ENCODE measurements around the gene MATN4.

MATN4 gene

DNA sequence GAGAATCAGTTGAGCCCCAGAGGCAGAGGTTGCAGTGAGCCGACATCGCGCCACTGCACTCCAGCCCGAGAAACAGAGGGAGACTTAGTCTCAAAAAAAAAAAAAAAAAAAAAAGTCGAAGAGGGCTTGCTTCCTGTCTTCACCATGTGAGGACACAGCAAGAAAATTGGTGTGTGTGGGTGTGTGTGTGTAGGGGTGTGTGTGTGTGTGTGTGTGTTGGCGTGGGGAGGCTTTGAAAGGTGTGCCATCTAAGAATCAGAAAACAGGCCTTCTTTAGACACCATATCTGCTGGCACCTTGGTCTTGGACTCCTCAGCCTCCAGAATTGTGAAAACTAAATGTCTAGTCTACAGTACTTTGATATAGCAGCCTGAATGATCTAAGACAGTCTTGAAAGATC lies 8.3 kb downstream of the MATN4 start:
- no peak for DNase-seq (ENCODE audit: low read depth)
- TF ChIP-seq, protein P1, sequence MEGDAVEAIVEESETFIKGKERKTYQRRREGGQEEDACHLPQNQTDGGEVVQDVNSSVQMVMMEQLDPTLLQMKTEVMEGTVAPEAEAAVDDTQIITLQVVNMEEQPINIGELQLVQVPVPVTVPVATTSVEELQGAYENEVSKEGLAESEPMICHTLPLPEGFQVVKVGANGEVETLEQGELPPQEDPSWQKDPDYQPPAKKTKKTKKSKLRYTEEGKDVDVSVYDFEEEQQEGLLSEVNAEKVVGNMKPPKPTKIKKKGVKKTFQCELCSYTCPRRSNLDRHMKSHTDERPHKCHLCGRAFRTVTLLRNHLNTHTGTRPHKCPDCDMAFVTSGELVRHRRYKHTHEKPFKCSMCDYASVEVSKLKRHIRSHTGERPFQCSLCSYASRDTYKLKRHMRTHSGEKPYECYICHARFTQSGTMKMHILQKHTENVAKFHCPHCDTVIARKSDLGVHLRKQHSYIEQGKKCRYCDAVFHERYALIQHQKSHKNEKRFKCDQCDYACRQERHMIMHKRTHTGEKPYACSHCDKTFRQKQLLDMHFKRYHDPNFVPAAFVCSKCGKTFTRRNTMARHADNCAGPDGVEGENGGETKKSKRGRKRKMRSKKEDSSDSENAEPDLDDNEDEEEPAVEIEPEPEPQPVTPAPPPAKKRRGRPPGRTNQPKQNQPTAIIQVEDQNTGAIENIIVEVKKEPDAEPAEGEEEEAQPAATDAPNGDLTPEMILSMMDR (IDR thresholded peaks at IDR 0.05; ENCODE audit: low read length, missing control alignments), result no peak
- no peak overlapping the region for H3K4me3 ChIP-seq (replicated peaks; ENCODE audit: low read depth, low read length)

DNA sequence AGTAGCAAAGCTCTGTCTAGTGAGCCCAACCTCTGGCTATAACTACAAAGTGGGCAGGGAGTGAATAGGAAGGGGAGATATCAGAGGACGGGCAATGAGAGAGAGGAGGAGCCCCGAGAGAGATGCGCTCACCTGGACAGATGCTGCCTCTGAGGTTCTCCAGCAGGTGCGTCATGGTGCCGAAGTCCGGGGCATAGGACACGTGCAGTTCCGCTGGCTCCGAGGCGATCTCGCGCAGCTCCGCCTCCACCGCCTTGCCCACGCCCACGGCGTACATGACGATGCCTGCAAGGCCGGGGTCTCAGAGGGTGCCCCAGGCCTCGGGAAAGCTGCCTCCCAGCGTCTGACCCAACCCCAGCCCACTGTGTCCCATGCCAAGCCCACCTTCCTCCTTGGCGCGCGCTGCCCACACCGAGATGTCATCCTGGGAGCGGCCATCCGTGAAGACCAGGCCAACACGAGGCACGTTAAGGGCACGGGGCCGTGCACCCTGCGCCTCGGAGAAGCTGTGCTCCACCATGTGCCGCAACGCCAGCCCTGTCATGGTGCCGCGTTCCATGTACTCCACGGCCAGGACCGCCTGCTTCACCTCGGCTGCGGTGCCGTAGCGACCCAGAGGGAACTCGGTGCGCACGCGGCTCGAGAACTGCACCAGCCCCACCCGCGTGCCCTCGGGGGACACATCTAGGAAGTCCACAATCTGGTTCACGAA lies 10.2 kb downstream of the MATN4 start:
- TF ChIP-seq, protein P1 (IDR thresholded peaks at IDR 0.05; ENCODE audit: low read length, missing control alignments), result no peak
- no peak overlapping the region for H3K4me3 ChIP-seq (replicated peaks; ENCODE audit: low read depth, low read length)
- DNase-seq (ENCODE audit: low read depth), result no peak

DNA sequence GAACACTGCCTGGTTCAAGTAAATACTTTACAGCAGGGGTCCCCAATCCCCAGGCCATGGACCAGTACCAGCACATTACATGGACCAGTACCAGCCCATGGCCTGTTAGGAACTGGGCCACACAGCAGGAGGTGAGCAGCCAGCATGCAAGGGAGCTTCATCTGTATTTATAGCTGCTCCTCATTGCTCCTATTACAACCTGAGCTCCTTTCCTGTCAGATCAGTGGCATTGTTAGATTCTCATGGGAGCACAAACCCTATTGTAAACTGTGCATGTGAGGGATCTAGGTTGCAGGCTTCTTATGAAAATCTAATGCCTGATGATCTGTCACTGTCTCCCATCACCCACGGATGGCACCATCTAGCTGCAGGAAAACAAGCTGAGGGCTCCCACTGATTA lies 13.4 kb downstream of the MATN4 start:
- no peak overlapping the region for H3K4me3 ChIP-seq (replicated peaks; ENCODE audit: low read depth, low read length)
- no peak for DNase-seq (ENCODE audit: low read depth)
- TF ChIP-seq, protein P1 (IDR thresholded peaks at IDR 0.05; ENCODE audit: low read length, missing control alignments), result no peak

DNA sequence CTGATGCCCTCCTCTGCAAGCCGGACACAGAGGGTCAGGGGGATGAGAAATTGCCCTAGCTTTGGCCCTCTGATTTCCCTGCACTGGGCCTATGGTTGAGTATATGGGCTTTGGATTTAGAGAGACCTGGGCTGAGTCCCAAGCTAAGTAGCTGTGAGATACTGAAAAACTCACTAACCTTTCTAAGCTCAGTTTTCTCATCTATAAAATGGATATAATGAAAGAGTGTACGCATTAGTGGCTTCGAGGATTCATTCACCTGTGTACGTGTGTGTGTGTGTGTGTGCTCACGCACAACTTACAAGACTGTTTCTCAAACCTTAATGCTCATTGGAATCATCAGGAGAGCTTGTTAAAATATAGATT lies 14.1 kb downstream of the MATN4 start:
- no peak overlapping the region for H3K4me3 ChIP-seq (replicated peaks; ENCODE audit: low read depth, low read length)
- no peak for DNase-seq (ENCODE audit: low read depth)
- TF ChIP-seq, protein P1 (IDR thresholded peaks at IDR 0.05; ENCODE audit: low read length, missing control alignments), result no peak

DNA sequence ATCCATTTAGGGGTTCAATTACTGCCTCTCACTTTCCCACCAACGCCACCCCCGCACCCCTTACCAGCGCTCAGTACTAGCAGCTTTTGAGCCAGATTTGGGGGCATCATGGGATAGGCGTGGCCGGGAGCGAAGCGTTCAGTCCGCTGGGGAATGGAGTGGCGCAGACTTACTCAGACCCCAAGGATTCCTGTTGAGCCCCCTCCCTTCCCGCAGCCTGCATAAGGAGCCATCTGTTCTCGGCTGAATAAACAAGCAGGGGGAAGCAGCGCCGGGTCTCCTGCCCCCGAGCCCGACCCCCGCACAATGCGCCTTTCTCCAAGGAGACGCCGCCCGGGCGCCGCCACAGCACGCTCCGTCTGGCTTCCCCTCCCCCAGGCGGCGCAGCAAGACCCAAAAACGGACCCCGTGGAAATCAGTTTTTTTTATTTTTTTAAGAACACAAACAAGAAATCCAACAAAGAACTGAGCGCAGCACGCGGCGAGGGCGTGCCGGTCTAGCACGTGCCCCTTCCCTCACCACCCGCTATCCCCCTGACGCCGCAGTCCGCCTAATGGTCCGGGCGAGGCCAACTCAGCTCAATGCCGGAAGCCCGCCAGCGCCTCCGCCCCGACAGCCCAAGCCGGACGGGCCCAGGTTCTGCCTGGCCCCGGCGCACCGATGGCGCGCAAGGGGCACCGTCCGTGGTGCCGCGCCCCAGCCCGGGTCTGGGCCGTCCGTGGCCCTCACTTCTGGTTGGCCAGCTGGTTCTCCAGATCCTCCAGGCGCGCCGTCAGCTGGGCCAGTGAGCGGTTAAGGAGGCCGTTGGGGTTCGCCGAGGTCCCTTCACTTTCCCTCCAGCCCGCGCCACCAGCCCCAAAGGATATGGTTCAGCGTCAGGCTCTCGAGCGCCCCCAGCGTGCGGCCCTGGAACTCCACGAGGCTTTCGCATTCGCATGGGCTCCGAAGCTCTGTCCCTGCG lies 14.8 kb downstream of the MATN4 start:
- H3K4me3 ChIP-seq (replicated peaks; ENCODE audit: low read depth, low read length), result peak overlapping the region; percentile 53
- TF ChIP-seq, protein P1 (IDR thresholded peaks at IDR 0.05; ENCODE audit: low read length, missing control alignments), result peak; percentile 87

DNA sequence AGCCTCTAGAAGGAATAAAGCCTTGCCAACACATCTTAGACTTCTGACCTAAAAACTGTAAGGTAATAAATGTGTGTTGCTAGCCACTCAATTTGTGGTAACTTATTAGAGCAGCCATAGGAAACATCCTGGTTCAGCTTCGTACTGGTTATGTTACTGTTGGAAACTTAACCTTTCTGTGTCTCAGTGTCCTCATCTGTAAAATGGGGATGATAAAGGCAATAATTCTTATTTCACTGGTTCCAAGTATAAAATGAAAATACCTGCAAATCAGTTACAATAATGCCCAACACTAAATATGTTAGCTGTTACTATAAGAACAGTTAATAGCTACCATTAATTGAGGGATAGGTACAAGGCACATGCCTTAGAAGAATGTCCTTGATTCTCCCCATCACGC lies 15.8 kb downstream of the MATN4 start:
- no peak for DNase-seq (ENCODE audit: low read depth)
- H3K4me3 ChIP-seq (replicated peaks; ENCODE audit: low read depth, low read length), result no peak overlapping the region
- TF ChIP-seq, protein P1 (IDR thresholded peaks at IDR 0.05; ENCODE audit: low read length, missing control alignments), result no peak

More for the DNA sequence above, 14.8 kb downstream of the MATN4 start:
- DNase-seq (ENCODE audit: low read depth), result peak; percentile 69
